Mucosa of descending colon (tissue), 3 donors: ENCODE results near the gene SLC25A48. TPM values are rescaled to one million over a fixed set of nuclear protein-coding genes. Genes with fewer than 3 reads are reported as not detected.

Experiments
- ATAC-seq: fragments of 200-7000 bp; cut with Tn5 transposase; one replicate; pipeline ENCODE4 v1.9.1; 2020; ENCODE audit warnings: mild to moderate bottlenecking, moderate library complexity
- DNase-seq, 3 donors: peaks; one replicate each; pipeline ENCODE4 v3.0.0-alpha.2; 2020
- H3K36me3 ChIP-seq: fragments of 200-600 bp; one replicate; pipeline ENCODE4 v1.8.0; 2021; ENCODE audit warnings: low read depth, mild to moderate bottlenecking
- H3K4me1 ChIP-seq: fragments of 200-600 bp; one replicate; pipeline ENCODE4 v1.8.0; 2021; ENCODE audit warnings: low read depth, mild to moderate bottlenecking
- H3K4me3 ChIP-seq: fragments of 200-600 bp; one replicate; pipeline ENCODE4 v1.8.0; 2021; ENCODE audit warnings: mild to moderate bottlenecking
- H3K9me3 ChIP-seq: fragments of 200-600 bp; one replicate; pipeline ENCODE4 v1.8.0; 2021; ENCODE audit warnings: mild to moderate bottlenecking
- CTCF ChIP-seq: fragments of 200-600 bp; IDR thresholded peaks from one replicate; pipeline ENCODE4 v1.8.0; 2022; ENCODE audit warnings: antibody characterized with exemption, mild to moderate bottlenecking
- intact Hi-C, 2 donors: fragments of 100-400 bp; cut with DNase I in 1 of 2; cut with micrococcal nuclease in 1 of 2; formaldehyde crosslinking; loops; one replicate each; pipeline versions ENCODE4 v1.11.0 to v1.11.1; 2022; cut with DNase I, micrococcal nuclease
- total RNA-seq, 3 donors: library from RNA; stranded (reverse); fragmentation: NEBNext Ultra II Directional in 2 of 3; extraction: Animal tissue kit (Norgen Biotek cat#: 25700) in 2 of 3; gene quantifications; one replicate each; pipeline versions ENCODE4 v1.2.1 to v1.2.4, GENCODE V29; 2021 to 2023
- donor health status: DM: no; HTN: no; CAD: no; lungs with moderate emphysema.
- donor health status: DM: no; HTN: no; CAD: no.
- donor health status: DM: no; HTN: yes; CAD: no.

SLC25A48 gene
- total RNA-seq, 3 donors from 2014 or later = 2.2 to 4.5 (median 3.3) TPM

GRCh38 chr5:135814316-135814715 lies 20.1 kb upstream of the SLC25A48 start:
- H3K36me3 ChIP-seq = no peaks in the 10 kb centered on the region
- no peak for TF ChIP-seq CTCF
- no peak for ATAC-seq
- H3K9me3 ChIP-seq = no peaks in the 10 kb centered on the region
- intact Hi-C loops = no loop called here
- no peak for DNase-seq
- H3K4me1 ChIP-seq = no peaks in the 10 kb centered on the region
- no peak overlapping the region for H3K4me3 ChIP-seq

- DNase-seq = no peak
- no peaks in the 10 kb centered on the region for H3K36me3 ChIP-seq
- intact Hi-C loops = no loop called here
- ATAC-seq = no peak
- H3K9me3 ChIP-seq = no peaks in the 10 kb centered on the region
- no peaks in the 10 kb centered on the region for H3K4me1 ChIP-seq
- no peak overlapping the region for H3K4me3 ChIP-seq
- no peak for TF ChIP-seq CTCF
These were observed 19.7 kb upstream of the SLC25A48 start for GRCh38 chr5:135814812-135815211.

- DNase-seq (no peak), ATAC-seq (no peak)
- TF ChIP-seq CTCF = no peak
- intact Hi-C loops = no loop called here
- H3K36me3 ChIP-seq = no peaks in the 10 kb centered on the region
- no peaks in the 10 kb centered on the region for H3K4me1 ChIP-seq
- H3K9me3 ChIP-seq = no peaks in the 10 kb centered on the region
- no peak overlapping the region for H3K4me3 ChIP-seq
These were observed 13.2 kb upstream of the SLC25A48 start for GRCh38 chr5:135821061-135821801.

- no peak for ATAC-seq
- Histone ChIP-seq H3K36me3 (no peaks in the 10 kb centered on the region), H3K9me3 (no peaks in the 10 kb centered on the region), H3K4me1 (no peaks in the 10 kb centered on the region), H3K4me3 (no peak overlapping the region)
- TF ChIP-seq CTCF = no peak
- DNase-seq = no peak
- intact Hi-C loops = no loop called here
These were observed 12.7 kb upstream of the SLC25A48 start for GRCh38 chr5:135821802-135822201.

GRCh38 chr5:135822286-135822685 lies 12.2 kb upstream of the SLC25A48 start:
- no peaks in the 10 kb centered on the region for H3K4me1 ChIP-seq
- ATAC-seq (no peak), DNase-seq (no peak)
- H3K36me3 ChIP-seq = no peaks in the 10 kb centered on the region
- intact Hi-C loops = no loop called here
- H3K9me3 ChIP-seq = no peaks in the 10 kb centered on the region
- no peak for TF ChIP-seq CTCF
- no peak overlapping the region for H3K4me3 ChIP-seq
